NT2/D1 (cell line): ENCODE measurements around the gene NDST1.

Source experiments
- YY1 ChIP-seq: IDR thresholded peaks from 2 replicates; pipeline ENCODE4 v1.6.1; 2011; ENCODE audit not compliant: insufficient read length, insufficient read depth
- ZNF274 ChIP-seq: IDR thresholded peaks from 2 replicates; pipeline ENCODE4 v1.6.1; 2011; ENCODE audit warnings: mild to moderate bottlenecking, low read depth, low read length

DNA sequence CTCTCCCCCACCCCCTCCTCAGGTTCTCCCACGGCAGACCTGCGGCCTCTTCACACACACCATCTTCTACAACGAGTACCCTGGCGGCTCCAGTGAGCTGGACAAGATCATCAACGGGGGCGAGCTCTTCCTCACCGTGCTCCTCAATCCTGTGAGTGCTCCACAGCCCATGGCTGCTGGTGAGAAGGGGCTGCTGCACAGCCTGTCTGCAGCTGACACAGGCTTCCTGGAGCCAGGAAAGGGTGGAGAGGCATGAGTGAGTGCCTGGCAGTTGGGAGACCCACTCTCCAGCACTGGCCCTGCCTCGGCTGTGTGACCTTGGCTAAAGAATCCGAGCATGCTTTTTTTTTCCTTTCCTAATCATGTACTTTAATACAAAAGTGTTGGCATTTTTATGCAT, 31.3 kb downstream of the NDST1 start:
- TF ChIP-seq ZNF274: no peak
- no peak for TF ChIP-seq YY1
